ENCODE measurements around the gene LRRC46. TPM values are rescaled to one million over a fixed set of nuclear protein-coding genes. Genes with fewer than 3 reads are reported as not detected.

The LRRC46 gene
- total and polyA plus RNA-seq, 2 experiments from 2014 or later: 0.18 to 0.35 TPM

GRCh38 chr17:47808830-47809480 lies 22.5 kb upstream of the LRRC46 start:
- no peaks in the 10 kb centered on the region for H3K4me1 ChIP-seq (ENCODE audit: insufficient read depth)
- H3K27ac ChIP-seq (ENCODE audit: low read depth): no peak overlapping the region
- no peaks in the 10 kb centered on the region for H3K36me3 ChIP-seq (ENCODE audit: insufficient read depth)
- H3K36me3 Mint-ChIP-seq (ENCODE audit: low read depth): peaks cover 5% of the 10 kb centered on the region; the same call in 1 of the 3 replicates
- no peaks in the 10 kb centered on the region for H3K9me2 ChIP-seq (ENCODE audit: insufficient read depth)
- H3K9me3 Mint-ChIP-seq: no peaks in the 10 kb centered on the region; the same call in 2 of the 3 replicates
- no peak overlapping the region for H3K4me2 ChIP-seq
- no peaks in the 10 kb centered on the region for H3K27me3 ChIP-seq (ENCODE audit: insufficient read depth)
- no peaks in the 10 kb centered on the region for H3F3A ChIP-seq (replicated peaks; ENCODE audit: low read depth)
- TF ChIP-seq EZH2 (IDR thresholded peaks at IDR 0.05; ENCODE audit: low read depth, unreplicated experiment) (no peak), JUNB (IDR thresholded peaks at IDR 0.05; ENCODE audit: unreplicated experiment) (no peak), STAT1 (IDR thresholded peaks at IDR 0.05; ENCODE audit: unreplicated experiment) (no peak), NANOG (IDR thresholded peaks at IDR 0.05; ENCODE audit: borderline replicate concordance) (no peak)
- no peaks in the 10 kb centered on the region for H3K79me2 ChIP-seq (replicated peaks; ENCODE audit: insufficient read depth)
- H3K4me3 Mint-ChIP-seq: no peak overlapping the region
- no peaks in the 10 kb centered on the region for H4K20me1 ChIP-seq (replicated peaks; ENCODE audit: insufficient read depth)
- H3K4me1 Mint-ChIP-seq: peaks cover 7% of the 10 kb centered on the region; the same call in 2 of the 3 replicates
- peaks cover 9% of the 10 kb centered on the region for H3K27me3 Mint-ChIP-seq (ENCODE audit: insufficient read depth, low read depth, poor library complexity)
- H3K4me3 ChIP-seq: no peak overlapping the region
- H3K27ac Mint-ChIP-seq: no peak overlapping the region
- DNase-seq (ENCODE audit: low spot score) (no peak), ATAC-seq (no peak)
- H2AFZ ChIP-seq: no peak overlapping the region

GRCh38 chr17:47810200-47810821 lies 21.2 kb upstream of the LRRC46 start:
- Histone ChIP-seq H3K27me3 (ENCODE audit: insufficient read depth) (no peaks in the 10 kb centered on the region), H3K4me3 (no peak overlapping the region), H3K9me2 (ENCODE audit: insufficient read depth) (no peaks in the 10 kb centered on the region), H3K79me2 (replicated peaks; ENCODE audit: insufficient read depth) (no peaks in the 10 kb centered on the region), H3K4me1 (ENCODE audit: insufficient read depth) (no peaks in the 10 kb centered on the region), H3K36me3 (ENCODE audit: insufficient read depth) (no peaks in the 10 kb centered on the region), H4K20me1 (replicated peaks; ENCODE audit: insufficient read depth) (no peaks in the 10 kb centered on the region), H2AFZ (no peak overlapping the region), H3K27ac (ENCODE audit: low read depth) (no peak overlapping the region), H3F3A (replicated peaks; ENCODE audit: low read depth) (no peaks in the 10 kb centered on the region), H3K4me2 (no peak overlapping the region)
- H3K27ac Mint-ChIP-seq: peak overlapping the region; percentile 72
- H3K4me1 Mint-ChIP-seq: peaks cover 7% of the 10 kb centered on the region; the same call in 2 of the 3 replicates
- peaks cover 5% of the 10 kb centered on the region for H3K27me3 Mint-ChIP-seq (ENCODE audit: insufficient read depth, low read depth, poor library complexity)
- no peak overlapping the region for H3K4me3 Mint-ChIP-seq
- DNase-seq (ENCODE audit: low spot score) (peak; percentile 56), ATAC-seq (peak; percentile 80)
- H3K9me3 Mint-ChIP-seq: no peaks in the 10 kb centered on the region; the same call in 2 of the 3 replicates
- peaks cover 5% of the 10 kb centered on the region; the same call in 1 of the 3 replicates for H3K36me3 Mint-ChIP-seq (ENCODE audit: low read depth)
- no peak for TF ChIP-seq CTCF (conservative IDR thresholded peaks at IDR 0.05; ENCODE audit: low read depth in 2 of 2)
- no peak for TF ChIP-seq JUNB (IDR thresholded peaks at IDR 0.05; ENCODE audit: unreplicated experiment)
- no peak for TF ChIP-seq CREB1 (CRISPR knock-in tag; IDR thresholded peaks at IDR 0.05; ENCODE audit: low read depth)
- TF ChIP-seq ETS1 (IDR thresholded peaks at IDR 0.05): no peak
- no peak for TF ChIP-seq ZNF114 (CRISPR knock-in tag; IDR thresholded peaks at IDR 0.05)
- TF ChIP-seq NANOG (IDR thresholded peaks at IDR 0.05; ENCODE audit: borderline replicate concordance): no peak
- TF ChIP-seq REST (IDR thresholded peaks at IDR 0.05; ENCODE audit: unreplicated experiment): no peak

All from GM23338 (cell line).